HL-60 (cell line): ENCODE measurements around the gene RPS3.
A peak's percentile ranks its signal among the peaks of the same experiment; 100 is the strongest.

Source experiments
- DNase-seq, 2 experiments: peaks; one replicate each; pipeline ENCODE4 v3.0.0-alpha.2; 2010 to 2020; ENCODE audit warnings: low read depth in 1 of 2, low spot score in 1 of 2
- H3K27ac ChIP-seq: fragments of 250-450 bp; sonication (Bioruptor Pico); replicated peaks from 2 replicates; pipeline ENCODE4 v1.5.1; 2020; ENCODE audit warnings: mild to moderate bottlenecking, moderate library complexity
- H3K27me3 ChIP-seq: fragments of 250-450 bp; sonication (Bioruptor Pico); 2 replicates; pipeline ENCODE4 v1.5.1; 2021; ENCODE audit warnings: mild to moderate bottlenecking, moderate library complexity; ENCODE audit not compliant: insufficient read depth, poor library complexity, severe bottlenecking
- H3K4me3 ChIP-seq: replicated peaks from 2 replicates; pipeline ENCODE4 v1.5.1; 2011; ENCODE audit warnings: mild to moderate bottlenecking, control low read depth, low read length; ENCODE audit not compliant: insufficient read depth
- CTCF ChIP-seq: IDR thresholded peaks from one replicate; pipeline ENCODE4 v1.5.1; 2011; ENCODE audit warnings: low read length, control low read depth, inconsistent platforms; ENCODE audit not compliant: insufficient read depth
- GABPA ChIP-seq: IDR thresholded peaks from 2 replicates; pipeline ENCODE4 v1.6.1; 2012; ENCODE audit warnings: low read depth
- POLR2AphosphoS5 ChIP-seq: IDR thresholded peaks from 2 replicates; pipeline ENCODE4 v1.6.1; 2012; ENCODE audit warnings: low read depth
- REST ChIP-seq: IDR thresholded peaks from 2 replicates; pipeline ENCODE4 v1.6.1; 2012; ENCODE audit warnings: low read depth; ENCODE audit not compliant: insufficient replicate concordance
- SPI1 ChIP-seq: IDR thresholded peaks from 2 replicates; pipeline ENCODE4 v1.6.1; 2012; ENCODE audit warnings: low read depth, mild to moderate bottlenecking, borderline replicate concordance

Gene RPS3

GRCh38 chr11:75430714-75431532 lies 31.6 kb downstream of the RPS3 start:
- no peak overlapping the region for H3K27ac ChIP-seq

GRCh38 chr11:75431533-75432525 lies 32.5 kb downstream of the RPS3 start:
- Histone ChIP-seq H3K27ac (no peak overlapping the region), H3K27me3 (peaks cover 35% of the 10 kb centered on the region), H3K4me3 (no peak overlapping the region)
- TF ChIP-seq GABPA (no peak), CTCF (no peak), REST (no peak), SPI1 (no peak), POLR2AphosphoS5 (no peak)
- DNase-seq = no peak

More at GRCh38 chr11:75430714-75431532, 31.6 kb downstream of the RPS3 start:
- H3K4me3 ChIP-seq = peak overlapping the region; percentile 37
- no peak for DNase-seq
- TF ChIP-seq CTCF (no peak), GABPA (no peak), REST (no peak), POLR2AphosphoS5 (no peak), SPI1 (no peak)
- peaks cover 35% of the 10 kb centered on the region for H3K27me3 ChIP-seq

GRCh38 chr11:75432911-75433321 lies 33.6 kb downstream of the RPS3 start, which contains the start of gene KLHL35:
TSS of gene KLHL35 (minus strand) at chr11:75433203. CDS start at chr11:75430629, 2,574 bp downstream.
- no peak within 1 kb of the TSS for H3K4me3 ChIP-seq

More at GRCh38 chr11:75432911-75433321, 33.6 kb downstream of the RPS3 start, which contains the start of gene KLHL35:
- H3K27me3 ChIP-seq = peaks cover 35% of the 10 kb centered on the region
- TF ChIP-seq CTCF = no peak
- TF ChIP-seq GABPA = no peak
- no peak for TF ChIP-seq SPI1
- TF ChIP-seq REST = no peak
- TF ChIP-seq POLR2AphosphoS5 = no peak
- H3K27ac ChIP-seq = no peak within 1 kb of the TSS
- no peak for DNase-seq
